Measurements from ENCODE around the gene CLDN3. TPM values are rescaled to one million over a fixed set of nuclear protein-coding genes. Genes with fewer than 3 reads are reported as not detected.
"Not testable (repeated sequence)": the region's sequence is repeated elsewhere in the genome, so short reads cannot be mapped to it uniquely, and the experiment has no call there.

The CLDN3 gene
- total RNA-seq, 1 donor from 2014 or later, result not detected

DNA sequence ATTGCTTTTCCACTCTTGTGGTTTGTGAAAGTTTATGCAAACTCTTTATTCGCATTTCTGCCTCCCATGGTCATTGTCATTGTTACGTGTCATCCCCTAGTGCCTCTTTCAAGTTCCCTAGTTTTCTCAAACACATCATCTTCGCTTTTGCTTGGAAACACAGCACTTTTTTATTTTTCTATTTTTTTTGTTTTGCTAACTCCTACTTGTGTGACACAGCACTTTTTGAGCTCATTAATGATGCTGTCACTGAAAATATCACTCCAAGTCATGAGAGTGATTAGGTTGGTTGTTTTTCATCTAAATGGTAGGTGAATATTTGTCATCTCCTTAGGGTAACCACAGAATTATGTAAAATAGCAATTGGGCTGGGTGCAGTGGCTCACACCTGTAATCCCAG lies 42.1 kb downstream of the CLDN3 start:
- intact Hi-C loops (cut with DNase I), result no loop called here
- Histone ChIP-seq H3K36me3 (no peaks in the 10 kb centered on the region), H3K27me3 (no peaks in the 10 kb centered on the region), H3K9me3 (no peaks in the 10 kb centered on the region), H3K27ac (no peak overlapping the region), H3K4me3 (no peak overlapping the region), H3K4me1 (no peaks in the 10 kb centered on the region)
- TF ChIP-seq POLR2AphosphoS5 (IDR thresholded peaks at IDR 0.05; ENCODE audit: insufficient read depth in 1 of 2, low read depth in 1 of 2) (no peak), POLR2A (IDR thresholded peaks at IDR 0.05) (no peak), CTCF (IDR thresholded peaks at IDR 0.05) (no peak)
- DNase-seq (ENCODE audit: extremely low spot score in 2 of 2), result no peak

GRCh38 chr7:73726083-73726466 lies 44.0 kb downstream of the CLDN3 start:
- H3K4me3 ChIP-seq, result no peak overlapping the region
- DNase-seq (ENCODE audit: extremely low spot score in 2 of 2), result no peak
- intact Hi-C loops (cut with DNase I), result no loop called here
- no peak overlapping the region for H3K27ac ChIP-seq
- H3K9me3 ChIP-seq, result no peaks in the 10 kb centered on the region
- H3K4me1 ChIP-seq, result no peaks in the 10 kb centered on the region
- no peaks in the 10 kb centered on the region for H3K27me3 ChIP-seq
- no peaks in the 10 kb centered on the region for H3K36me3 ChIP-seq
- TF ChIP-seq POLR2AphosphoS5 (IDR thresholded peaks at IDR 0.05; ENCODE audit: insufficient read depth in 1 of 2, low read depth in 1 of 2) (no peak), POLR2A (IDR thresholded peaks at IDR 0.05) (no peak), CTCF (IDR thresholded peaks at IDR 0.05) (no peak)

- Histone ChIP-seq H3K36me3 (no peaks in the 10 kb centered on the region), H3K4me3 (no peak overlapping the region), H3K27me3 (no peaks in the 10 kb centered on the region), H3K27ac (no peak overlapping the region), H3K4me1 (peaks cover 4% of the 10 kb centered on the region), H3K9me3 (no peaks in the 10 kb centered on the region)
- no peak for TF ChIP-seq POLR2AphosphoS5 (IDR thresholded peaks at IDR 0.05; ENCODE audit: insufficient read depth in 1 of 2, low read depth in 1 of 2)
- TF ChIP-seq POLR2A (IDR thresholded peaks at IDR 0.05), result no peak
- no peak for TF ChIP-seq CTCF (IDR thresholded peaks at IDR 0.05)
- no peak for DNase-seq (ENCODE audit: extremely low spot score in 2 of 2)
- intact Hi-C loops (cut with DNase I), result loop anchor here (5.0 kb wide), 1 partner anchor 117 kb away; no protein-coding TSS in a partner anchor
Measured at GRCh38 chr7:73723813-73724212, 46.3 kb downstream of the CLDN3 start.

DNA sequence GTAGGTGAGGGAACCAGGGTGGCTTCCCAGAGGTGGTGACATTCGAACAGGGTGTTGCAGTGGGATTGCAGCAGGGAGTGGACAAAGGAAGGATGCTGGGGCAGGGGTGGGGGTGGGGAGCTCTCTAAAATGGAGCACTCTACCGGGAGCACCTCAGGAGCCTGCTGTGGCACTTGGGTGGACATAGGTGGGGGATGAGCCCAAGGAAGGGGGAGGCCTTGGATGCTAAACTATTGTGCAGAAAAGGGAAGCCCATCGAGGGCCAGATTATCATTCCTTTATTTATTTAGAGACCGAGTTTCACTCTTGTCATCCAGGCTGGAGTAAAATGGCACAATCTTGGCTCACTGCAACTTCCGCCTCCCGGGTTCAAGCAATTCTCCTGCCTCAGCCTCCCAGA lies 47.3 kb downstream of the CLDN3 start:
- intact Hi-C loops (cut with DNase I), result loop anchor here (5.0 kb wide), 1 partner anchor 115 kb away; no protein-coding TSS in a partner anchor
- no peak for DNase-seq (ENCODE audit: extremely low spot score in 2 of 2)
- Histone ChIP-seq H3K36me3 (no peaks in the 10 kb centered on the region), H3K4me1 (peaks cover 14% of the 10 kb centered on the region), H3K4me3 (no peak overlapping the region), H3K27me3 (no peaks in the 10 kb centered on the region), H3K9me3 (no peaks in the 10 kb centered on the region), H3K27ac (no peak overlapping the region)
- TF ChIP-seq POLR2A (IDR thresholded peaks at IDR 0.05) (no peak), POLR2AphosphoS5 (IDR thresholded peaks at IDR 0.05; ENCODE audit: insufficient read depth in 1 of 2, low read depth in 1 of 2) (no peak), CTCF (IDR thresholded peaks at IDR 0.05) (no peak)

- H3K27ac ChIP-seq; DNase-seq (ENCODE audit: extremely low spot score in 2 of 2); H3K4me3 ChIP-seq; H3K9me3 ChIP-seq; H3K36me3 ChIP-seq; H3K27me3 ChIP-seq: not testable (repeated sequence)
- peaks cover 20% of the 10 kb centered on the region for H3K4me1 ChIP-seq
- intact Hi-C loops (cut with DNase I), result loop anchor here (5.0 kb wide), 1 partner anchor 115 kb away; no protein-coding TSS in a partner anchor
Measured at GRCh38 chr7:73722182-73722581, 47.9 kb downstream of the CLDN3 start.

Measured in vagina (tissue), 2 donors.